Hepatocyte (in vitro differentiated cells): ENCODE results near the gene AP2S1.

Source experiments
- CTCF ChIP-seq: fragments of 200-600 bp; sonication (generic); IDR thresholded peaks from 2 replicates; pipeline ENCODE4 v1.5.1; 2016; ENCODE audit warnings: antibody characterized with exemption, mild to moderate bottlenecking; ENCODE audit not compliant: poor library complexity
- EZH2 ChIP-seq: fragments of 200-600 bp; sonication (generic); IDR thresholded peaks from 2 replicates; pipeline ENCODE4 v1.6.1; 2016; ENCODE audit warnings: antibody characterized with exemption, mild to moderate bottlenecking, borderline replicate concordance
- EZH2phosphoT487 ChIP-seq: fragments of 200-600 bp; sonication (generic); IDR thresholded peaks from one replicate; pipeline ENCODE4 v1.6.1; 2018; ENCODE audit warnings: antibody characterized with exemption, mild to moderate bottlenecking, low read depth, moderate library complexity; ENCODE audit not compliant: unreplicated experiment, severe bottlenecking

GRCh38 chr19:46898731-46899130 lies 48.1 kb upstream of the AP2S1 start:
- TF ChIP-seq CTCF (no peak), EZH2 (no peak), EZH2phosphoT487 (no peak)
